SK-N-MC (cell line): ENCODE data around the gene NEGR1.

ENCODE experiments used
- DNase-seq: peaks from one replicate; pipeline ENCODE4 v3.0.0-alpha.2; 2011; ENCODE audit warnings: low read depth, low spot score
- H3K27ac ChIP-seq: fragments of 200-600 bp; sonication (generic); 2 replicates; pipeline ENCODE4 v1.5.1; 2016; ENCODE audit warnings: mixed run types
- H3K36me3 ChIP-seq: fragments of 200-600 bp; sonication (generic); 2 replicates; pipeline ENCODE4 v1.6.1; 2017; ENCODE audit warnings: antibody characterized with exemption, low read length, mixed read lengths; ENCODE audit not compliant: insufficient read depth
- H3K4me3 ChIP-seq: fragments of 200-600 bp; sonication (generic); 2 replicates; pipeline ENCODE4 v1.5.1; 2016
- H3K9ac ChIP-seq: fragments of 200-600 bp; sonication (generic); 2 replicates; pipeline ENCODE4 v1.8.0; 2017; ENCODE audit warnings: mixed run types, mixed read lengths; ENCODE audit not compliant: insufficient read length
- H3K9me3 ChIP-seq: fragments of 200-600 bp; sonication (generic); 2 replicates; pipeline ENCODE4 v1.6.1; 2017; ENCODE audit warnings: low read depth, mild to moderate bottlenecking, antibody characterized with exemption, low read length, moderate library complexity, mixed read lengths
- EZH2 ChIP-seq: fragments of 200-600 bp; sonication (generic); IDR thresholded peaks from one replicate; pipeline ENCODE4 v1.6.1; 2017; ENCODE audit warnings: antibody characterized with exemption
- FOXP2 ChIP-seq: optimal IDR thresholded peaks from 2 replicates; pipeline ENCODE3; 2011; ENCODE audit warnings: mild to moderate bottlenecking, moderate library complexity; ENCODE audit not compliant: insufficient read depth; ENCODE audit errors: extremely low read length, control extremely low read depth
- POLR2AphosphoS5 ChIP-seq: IDR thresholded peaks from 2 replicates; pipeline ENCODE4 v1.6.1; 2012; ENCODE audit warnings: mild to moderate bottlenecking, low read depth, low read length, borderline replicate concordance

Gene NEGR1

GRCh38 chr1:71492298-71493041 lies 789.9 kb downstream of the NEGR1 start:
- Histone ChIP-seq H3K9me3 (no peaks in the 10 kb centered on the region), H3K36me3 (no peaks in the 10 kb centered on the region), H3K27ac (no peak overlapping the region), H3K4me3 (no peak overlapping the region), H3K9ac (no peak overlapping the region)
- no peak for DNase-seq
- no peak for TF ChIP-seq FOXP2
- no peak for TF ChIP-seq POLR2AphosphoS5
- no peak for TF ChIP-seq EZH2

- H3K4me3 ChIP-seq, result no peak overlapping the region
- no peak overlapping the region for H3K9ac ChIP-seq
- TF ChIP-seq EZH2, result no peak
- no peak for TF ChIP-seq POLR2AphosphoS5
- TF ChIP-seq FOXP2, result no peak
- H3K27ac ChIP-seq, result no peak overlapping the region
- no peak for DNase-seq
- H3K9me3 ChIP-seq, result no peaks in the 10 kb centered on the region
- H3K36me3 ChIP-seq, result no peaks in the 10 kb centered on the region
Observed at GRCh38 chr1:71490432-71490831, 791.9 kb downstream of the NEGR1 start.

GRCh38 chr1:71488555-71489252 lies 793.6 kb downstream of the NEGR1 start:
- DNase-seq, result no peak
- no peaks in the 10 kb centered on the region for H3K36me3 ChIP-seq
- TF ChIP-seq FOXP2 (no peak), POLR2AphosphoS5 (no peak), EZH2 (no peak)
- no peak overlapping the region for H3K4me3 ChIP-seq
- no peak overlapping the region for H3K27ac ChIP-seq
- H3K9ac ChIP-seq, result no peak overlapping the region
- no peaks in the 10 kb centered on the region for H3K9me3 ChIP-seq

GRCh38 chr1:71473331-71473730 lies 809.0 kb downstream of the NEGR1 start:
- DNase-seq, result no peak
- Histone ChIP-seq H3K9ac (no peak overlapping the region), H3K36me3 (no peaks in the 10 kb centered on the region), H3K27ac (no peak overlapping the region), H3K9me3 (no peaks in the 10 kb centered on the region), H3K4me3 (no peak overlapping the region)
- TF ChIP-seq FOXP2 (no peak), EZH2 (no peak), POLR2AphosphoS5 (no peak)

- H3K27ac ChIP-seq, result no peak overlapping the region
- TF ChIP-seq POLR2AphosphoS5, result no peak
- no peak for TF ChIP-seq FOXP2
- no peak for TF ChIP-seq EZH2
- DNase-seq, result no peak
- H3K4me3 ChIP-seq, result no peak overlapping the region
- H3K36me3 ChIP-seq, result no peaks in the 10 kb centered on the region
- H3K9ac ChIP-seq, result no peak overlapping the region
- H3K9me3 ChIP-seq, result no peaks in the 10 kb centered on the region
Observed at GRCh38 chr1:71465093-71465492, 817.2 kb downstream of the NEGR1 start.

GRCh38 chr1:71464016-71464415 lies 818.3 kb downstream of the NEGR1 start:
- no peak overlapping the region for H3K4me3 ChIP-seq
- no peaks in the 10 kb centered on the region for H3K36me3 ChIP-seq
- no peak overlapping the region for H3K9ac ChIP-seq
- no peak overlapping the region for H3K27ac ChIP-seq
- DNase-seq, result no peak
- TF ChIP-seq FOXP2 (no peak), EZH2 (no peak), POLR2AphosphoS5 (no peak)
- no peaks in the 10 kb centered on the region for H3K9me3 ChIP-seq

GRCh38 chr1:71463144-71463543 lies 819.2 kb downstream of the NEGR1 start:
- H3K9me3 ChIP-seq, result no peaks in the 10 kb centered on the region
- no peaks in the 10 kb centered on the region for H3K36me3 ChIP-seq
- no peak overlapping the region for H3K4me3 ChIP-seq
- TF ChIP-seq EZH2, result no peak
- TF ChIP-seq POLR2AphosphoS5, result no peak
- TF ChIP-seq FOXP2, result no peak
- no peak for DNase-seq
- H3K27ac ChIP-seq, result no peak overlapping the region
- H3K9ac ChIP-seq, result no peak overlapping the region

- no peak for DNase-seq
- Histone ChIP-seq H3K27ac (no peak overlapping the region), H3K36me3 (no peaks in the 10 kb centered on the region), H3K9me3 (no peaks in the 10 kb centered on the region), H3K4me3 (no peak overlapping the region), H3K9ac (no peak overlapping the region)
- TF ChIP-seq POLR2AphosphoS5 (no peak), EZH2 (no peak), FOXP2 (no peak)
Observed at GRCh38 chr1:71462247-71462646, 820.1 kb downstream of the NEGR1 start.

- Histone ChIP-seq H3K9me3 (no peaks in the 10 kb centered on the region), H3K4me3 (no peak overlapping the region), H3K27ac (no peak overlapping the region), H3K9ac (no peak overlapping the region), H3K36me3 (no peaks in the 10 kb centered on the region)
- DNase-seq, result no peak
- TF ChIP-seq FOXP2 (no peak), EZH2 (no peak), POLR2AphosphoS5 (no peak)
Observed at GRCh38 chr1:71461416-71461815, 820.9 kb downstream of the NEGR1 start.

- DNase-seq, result no peak
- Histone ChIP-seq H3K9me3 (no peaks in the 10 kb centered on the region), H3K27ac (no peak overlapping the region), H3K9ac (no peak overlapping the region), H3K4me3 (no peak overlapping the region), H3K36me3 (no peaks in the 10 kb centered on the region)
- TF ChIP-seq EZH2, result no peak
- no peak for TF ChIP-seq FOXP2
- TF ChIP-seq POLR2AphosphoS5, result no peak
Observed at GRCh38 chr1:71448444-71448843, 833.9 kb downstream of the NEGR1 start.
